Stimulated activated CD4-positive, alpha-beta T cell treated with anti-CD3 and anti-CD28 coated beads, Interleukin-1b, Interleukin-23, amount 100 ng/mL, for 24 hours (primary cell): ENCODE results near the gene APBA2.

Experiments
- DNase-seq, 4 experiments: peaks; one replicate each; pipeline ENCODE4 v3.0.0-alpha.2; 2020; ENCODE audit warnings: low read depth in 4 of 4, low spot score in 1 of 4

Gene APBA2

DNA sequence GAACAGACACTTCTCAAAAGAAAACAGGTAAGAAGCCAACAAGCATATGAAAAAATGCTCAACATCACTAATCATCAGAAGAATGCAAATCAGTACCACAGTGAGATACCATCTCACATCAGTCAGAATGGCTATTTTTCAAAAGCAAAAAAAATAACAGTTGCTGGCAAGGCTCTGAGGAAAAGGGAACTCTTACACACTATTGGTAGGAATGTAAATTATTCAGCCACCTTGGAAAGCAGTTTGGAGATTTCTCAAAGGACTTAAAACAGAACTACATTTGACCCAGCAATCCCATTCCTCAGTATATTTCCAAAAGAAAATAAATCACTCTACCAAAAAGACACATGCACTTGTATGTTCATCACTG lies 95.6 kb downstream of the APBA2 start:
- no peak for DNase-seq

DNA sequence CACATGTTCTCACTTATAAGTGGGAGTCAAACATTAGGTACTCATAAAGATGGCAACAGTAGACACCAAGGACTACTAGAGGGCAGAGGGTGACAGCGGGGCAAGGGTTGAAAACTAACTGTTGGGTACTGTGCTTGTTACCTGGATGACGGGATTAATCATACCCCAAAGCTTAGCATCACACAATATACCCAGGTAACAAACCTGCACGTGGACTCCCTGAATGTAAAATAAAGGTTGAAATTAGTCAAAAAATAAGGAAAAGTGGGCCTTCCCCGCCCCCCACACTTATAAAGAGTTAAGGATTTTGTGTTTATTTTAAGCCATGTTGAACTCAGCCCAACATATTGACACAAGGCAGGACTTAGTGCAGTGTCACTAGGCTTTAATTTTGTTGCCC lies 96.1 kb downstream of the APBA2 start:
- no peak for DNase-seq

DNA sequence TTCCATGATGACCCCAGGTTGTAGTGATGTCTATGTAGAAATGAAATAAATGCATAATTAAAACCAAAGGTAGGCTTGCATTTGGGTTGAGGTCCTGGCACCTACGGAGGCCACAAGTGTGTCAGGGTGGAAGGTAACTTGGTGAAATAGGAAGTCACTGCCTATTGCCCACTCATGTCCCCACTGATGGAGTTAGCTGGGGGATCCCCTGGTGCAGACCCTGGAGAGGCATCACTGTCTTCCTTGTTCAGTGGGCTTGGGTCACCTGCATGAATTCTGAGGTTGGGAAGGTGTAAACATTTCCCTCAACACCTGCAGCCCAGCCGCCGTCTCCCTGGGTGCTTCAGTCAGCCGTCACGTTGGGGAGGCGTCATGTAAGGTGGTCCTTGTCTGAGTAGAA lies 97.1 kb downstream of the APBA2 start:
- DNase-seq, result no peak

DNA sequence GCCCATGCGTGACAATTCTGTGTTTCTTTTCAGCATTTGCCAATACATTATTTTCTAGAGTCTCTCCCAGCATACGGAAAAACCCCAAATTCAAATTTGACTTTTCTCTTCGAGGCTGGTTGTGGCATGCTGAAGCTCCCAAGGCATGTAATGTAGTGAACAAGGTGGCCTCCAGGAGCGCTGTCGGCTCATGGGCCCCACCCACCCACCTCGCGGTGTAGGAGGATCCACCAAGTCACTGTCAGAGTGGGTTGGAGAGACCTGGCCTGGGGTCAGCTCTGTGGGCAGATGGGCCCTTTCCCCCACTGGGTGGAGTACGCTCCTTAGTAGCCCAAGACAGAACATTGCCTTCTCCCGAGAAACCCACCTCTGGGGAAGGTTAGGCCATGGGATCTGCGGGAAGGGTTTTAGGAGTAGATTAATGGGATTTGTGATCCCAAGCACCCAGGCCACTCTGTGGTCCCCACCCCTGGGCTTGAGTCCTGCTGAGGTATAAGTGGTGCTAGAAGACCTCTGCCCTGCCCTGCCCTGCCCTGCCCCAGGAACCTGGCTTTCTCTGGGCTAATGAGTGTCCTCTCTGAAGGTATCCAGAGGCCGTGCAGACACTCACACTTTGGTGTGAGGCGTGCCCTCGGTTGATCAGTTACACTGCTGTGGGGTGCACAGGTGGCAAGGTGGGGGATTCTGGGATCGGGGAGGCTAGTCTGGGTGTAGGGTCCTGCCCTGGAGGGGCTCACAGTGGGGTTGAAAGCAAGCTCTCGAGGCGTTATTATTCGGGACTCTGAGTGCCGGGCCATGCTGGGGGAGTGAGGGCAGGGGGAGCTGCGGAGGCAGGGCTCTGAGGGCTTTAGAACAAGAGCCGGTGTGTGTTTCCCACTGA lies 97.9 kb downstream of the APBA2 start:
- no peak for DNase-seq

DNA sequence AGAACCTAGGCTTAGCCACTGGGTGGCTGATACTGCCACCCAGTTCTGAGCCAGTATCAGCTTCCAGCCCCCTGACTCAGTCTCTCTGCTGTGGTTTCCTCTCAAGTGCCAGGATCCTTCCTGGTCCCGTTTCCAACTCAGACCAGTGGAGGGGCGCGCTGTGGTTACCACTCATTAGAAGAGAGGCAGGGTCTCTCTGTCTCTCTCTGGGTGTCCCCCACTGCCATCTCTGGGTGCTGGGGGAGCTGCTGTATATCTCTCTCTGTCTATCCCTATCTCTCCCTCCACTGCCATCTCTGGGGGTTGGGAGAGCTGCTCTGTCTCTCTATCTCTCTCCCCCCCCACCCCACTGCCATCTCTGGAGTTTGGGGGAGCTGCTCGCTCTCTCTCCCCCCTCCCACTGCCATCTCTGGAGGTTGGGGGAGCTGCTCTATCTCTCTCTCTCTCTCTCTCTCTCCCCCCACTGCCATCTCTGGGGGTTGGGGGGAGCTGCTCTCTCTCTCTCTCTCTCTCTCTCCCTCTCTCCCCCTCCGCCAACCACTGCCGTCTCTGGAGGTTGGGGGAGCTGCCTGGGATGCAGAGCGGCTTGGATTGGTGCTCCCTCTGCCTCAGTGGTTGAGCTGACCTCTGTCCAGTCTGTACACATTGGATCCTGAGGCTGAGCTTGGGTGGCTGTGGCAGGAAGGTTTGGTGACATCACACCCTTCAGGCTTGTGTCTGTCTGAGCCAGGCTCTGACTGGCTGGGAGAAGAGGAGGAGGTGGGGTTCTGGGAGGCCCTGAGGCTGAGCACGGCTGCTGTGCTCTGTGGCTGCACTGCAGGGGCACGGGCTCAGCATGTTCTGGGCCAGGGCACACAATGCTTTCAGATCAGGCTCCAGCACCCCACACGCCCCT lies 98.9 kb downstream of the APBA2 start:
- DNase-seq, result no peak

DNA sequence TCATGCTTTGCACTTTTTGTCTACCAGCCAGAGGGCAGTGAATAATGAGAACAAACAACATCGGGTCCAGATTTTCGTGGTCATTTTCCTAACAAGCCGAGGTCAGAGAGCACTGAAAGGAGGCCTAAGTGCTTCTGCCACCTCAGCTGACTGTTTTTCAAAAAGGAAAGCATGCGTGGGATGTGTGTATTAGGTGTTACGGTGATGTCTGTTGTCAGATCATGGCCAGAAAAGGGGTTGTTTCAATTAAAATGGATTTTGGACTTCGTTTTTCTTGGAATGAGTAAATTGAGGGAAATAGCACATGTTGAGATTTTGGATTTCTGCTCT lies 99.5 kb downstream of the APBA2 start:
- DNase-seq, result no peak

DNA sequence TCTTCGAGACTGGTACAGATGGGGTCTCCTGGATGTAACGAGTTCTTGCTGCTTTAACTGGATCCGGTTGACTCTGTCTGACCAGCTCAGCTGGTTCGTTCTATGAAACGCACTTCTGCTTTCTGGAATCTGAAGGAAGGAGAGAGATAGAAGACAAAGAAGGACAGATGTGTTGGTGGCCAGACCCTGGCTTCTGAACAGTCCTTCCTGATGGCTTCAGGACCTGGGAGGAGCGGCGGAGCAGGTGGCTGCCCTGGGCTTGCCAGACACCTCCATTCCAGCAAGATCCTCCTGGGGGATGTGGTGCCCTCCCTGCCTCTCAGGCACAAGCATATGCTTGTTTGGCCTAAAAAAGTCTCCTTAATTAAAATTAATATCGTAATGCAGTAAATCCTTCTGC lies 99.9 kb downstream of the APBA2 start:
- no peak for DNase-seq

DNA sequence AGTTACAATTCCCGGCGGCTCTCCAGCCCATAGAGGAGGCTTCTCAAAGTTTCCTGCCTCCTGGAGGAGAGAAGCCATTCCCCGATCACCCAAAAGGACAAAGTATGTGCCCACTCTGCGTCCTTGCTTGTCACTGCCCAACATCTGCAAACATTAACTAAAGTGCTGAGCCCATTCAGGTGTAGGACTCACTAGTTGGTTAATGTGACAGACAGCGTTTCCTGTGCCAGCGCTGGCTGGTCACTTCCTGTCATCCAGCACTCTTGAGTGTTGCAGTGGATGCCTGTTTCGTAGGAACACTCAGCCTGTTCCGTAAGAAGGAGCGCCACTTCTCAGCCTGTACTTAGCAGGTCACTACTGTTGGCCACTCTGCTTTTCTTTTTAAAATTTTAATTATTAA lies 100.3 kb downstream of the APBA2 start:
- no peak for DNase-seq

DNA sequence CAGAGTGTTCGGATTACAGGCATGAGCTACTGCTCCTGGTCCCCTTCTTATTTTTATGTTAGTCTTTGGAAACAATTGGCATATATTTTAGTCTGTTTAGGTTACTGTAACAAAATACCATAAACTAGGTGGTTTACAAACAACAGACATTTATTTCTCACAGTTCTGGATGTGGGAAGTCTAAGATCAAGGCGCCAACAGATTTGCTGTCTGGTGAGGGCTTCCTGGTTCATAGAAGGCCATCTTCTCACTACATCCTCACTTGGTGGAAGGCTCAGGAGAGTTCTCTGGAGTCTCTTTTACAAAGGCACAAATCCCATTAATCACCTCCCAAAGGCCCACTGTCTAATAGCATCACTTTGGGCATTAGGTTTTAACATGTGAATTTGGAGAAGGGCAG lies 101.0 kb downstream of the APBA2 start:
- DNase-seq, result no peak

DNA sequence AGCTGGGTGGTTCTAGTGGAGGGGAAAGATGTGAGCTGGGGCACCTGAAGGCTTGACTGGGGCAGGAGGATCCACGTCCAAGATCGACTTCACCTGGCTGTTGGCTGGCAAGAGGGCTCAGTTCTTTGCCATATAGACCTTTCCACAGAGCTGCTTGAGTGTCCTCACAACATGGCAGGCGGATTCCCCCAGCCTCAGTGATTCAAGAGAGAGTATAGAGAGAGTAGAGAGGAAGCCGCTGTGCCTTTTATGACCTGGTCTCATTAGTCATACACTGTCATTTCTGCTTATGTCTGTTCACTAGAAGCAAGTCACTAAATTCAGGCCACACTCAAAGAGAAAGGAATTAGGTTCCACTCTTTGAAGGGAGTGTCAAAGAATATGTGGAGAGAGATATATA lies 101.6 kb downstream of the APBA2 start:
- DNase-seq, result no peak

DNA sequence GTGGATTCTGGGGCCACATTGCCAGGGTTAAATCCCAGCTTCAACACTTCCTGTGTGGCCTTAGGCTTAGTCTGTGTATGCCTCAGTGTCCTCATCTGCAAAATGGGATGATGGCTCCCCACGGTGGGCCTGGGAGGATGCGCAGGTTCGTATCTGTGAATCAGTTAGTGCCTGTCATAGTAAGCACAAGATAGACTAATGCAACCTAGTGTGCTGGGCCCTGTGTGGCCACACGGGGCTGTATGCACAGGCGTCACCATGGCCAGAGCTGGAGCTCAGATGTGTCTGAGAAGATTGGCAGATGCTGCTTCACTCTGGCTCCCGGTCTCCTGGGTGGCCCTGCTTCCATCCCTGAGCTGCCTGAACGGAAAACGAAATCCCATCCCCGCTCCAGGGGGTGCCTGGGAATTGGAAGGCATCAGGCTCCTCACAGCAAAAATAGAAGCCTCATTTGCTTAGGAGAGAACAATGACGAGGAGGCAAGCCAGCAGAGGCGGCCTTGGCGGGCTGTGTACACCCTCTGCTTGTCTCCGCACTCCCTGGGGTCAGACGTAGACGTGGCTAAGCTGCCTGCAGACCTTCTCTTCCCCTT lies 103.6 kb downstream of the APBA2 start:
- no peak for DNase-seq

DNA sequence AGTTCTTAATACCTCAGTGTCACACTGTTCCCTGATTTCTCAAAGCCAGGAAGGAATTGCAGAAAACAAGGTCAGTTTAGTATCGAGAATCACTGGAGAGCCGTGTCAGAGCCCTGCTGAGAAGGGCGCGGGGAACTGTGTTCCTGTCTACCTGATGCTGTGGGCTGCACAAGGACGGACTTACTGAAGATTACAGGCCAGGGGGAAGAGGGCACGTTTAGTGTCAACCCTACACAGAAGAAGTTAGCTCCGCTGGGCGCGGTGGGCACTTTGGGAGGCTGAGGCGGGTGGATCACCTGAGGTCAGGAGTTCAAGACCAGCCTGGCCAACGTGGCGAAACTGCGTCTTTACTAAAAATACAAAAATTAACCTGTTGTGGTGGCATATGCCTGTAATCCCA lies 104.1 kb downstream of the APBA2 start:
- DNase-seq, result no peak

DNA sequence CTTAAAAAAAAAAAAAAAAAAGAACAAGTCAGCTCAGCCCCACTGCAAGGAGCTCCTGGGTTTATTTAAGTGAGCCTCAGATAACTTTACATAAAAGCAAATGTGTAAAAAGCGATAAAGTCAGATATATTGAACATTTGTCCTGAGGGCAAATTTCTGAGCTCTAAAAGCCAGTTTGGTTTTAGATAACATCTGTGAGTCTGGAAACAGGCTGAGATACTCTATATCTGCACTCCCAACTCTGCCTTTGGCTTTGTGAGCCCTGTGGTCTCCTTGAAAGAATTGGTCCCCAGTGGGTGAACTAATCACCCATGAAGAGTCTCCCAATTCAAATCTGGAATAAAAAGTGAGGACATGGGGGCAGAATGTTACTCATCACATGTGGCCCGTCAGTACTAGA lies 104.6 kb downstream of the APBA2 start:
- no peak for DNase-seq

DNA sequence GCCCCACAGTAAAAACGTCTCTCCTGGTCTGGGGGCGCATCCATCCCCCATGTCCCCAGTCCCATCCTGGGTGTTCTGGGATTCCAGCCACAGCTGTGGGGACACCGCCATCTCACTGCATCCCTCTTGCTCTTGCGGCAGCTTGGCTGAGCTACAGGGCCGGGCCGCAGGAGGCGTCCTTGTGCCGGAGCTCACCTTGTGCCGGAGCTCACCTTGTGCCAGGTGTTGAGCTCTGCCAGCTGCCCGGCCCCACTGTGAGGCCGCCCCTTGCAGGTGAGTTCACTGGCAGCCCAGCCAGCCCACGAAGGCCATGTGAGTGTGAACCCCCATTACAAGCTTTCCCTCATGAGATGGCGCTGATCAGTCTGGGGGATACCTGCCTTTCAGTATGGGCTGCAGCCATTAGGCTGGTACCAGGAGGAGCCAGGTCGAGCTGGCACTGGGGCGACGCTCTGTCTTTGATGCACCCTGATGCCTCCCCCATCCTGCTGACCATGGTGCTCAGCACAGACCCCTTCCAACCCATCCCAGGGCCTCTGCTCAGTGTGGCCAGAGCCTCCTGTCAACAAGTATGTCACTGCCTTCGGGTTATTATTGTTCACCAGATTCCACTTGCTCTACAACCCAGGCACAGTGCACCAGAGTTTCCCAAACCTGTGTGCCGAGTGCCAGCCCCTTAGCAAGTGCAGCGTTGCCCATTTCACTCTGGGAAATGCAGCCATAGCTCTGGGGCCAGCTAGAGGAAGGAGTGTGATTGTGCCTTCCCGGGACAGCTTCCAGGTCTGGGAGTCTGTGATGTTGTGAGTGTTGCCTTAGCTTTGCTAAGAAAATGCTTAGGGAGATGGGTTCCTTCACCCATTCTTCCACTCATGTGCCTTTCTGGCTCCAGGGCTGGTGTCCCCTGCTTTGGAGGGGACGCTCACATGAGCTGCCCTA lies 105.7 kb downstream of the APBA2 start:
- DNase-seq, result no peak

DNA sequence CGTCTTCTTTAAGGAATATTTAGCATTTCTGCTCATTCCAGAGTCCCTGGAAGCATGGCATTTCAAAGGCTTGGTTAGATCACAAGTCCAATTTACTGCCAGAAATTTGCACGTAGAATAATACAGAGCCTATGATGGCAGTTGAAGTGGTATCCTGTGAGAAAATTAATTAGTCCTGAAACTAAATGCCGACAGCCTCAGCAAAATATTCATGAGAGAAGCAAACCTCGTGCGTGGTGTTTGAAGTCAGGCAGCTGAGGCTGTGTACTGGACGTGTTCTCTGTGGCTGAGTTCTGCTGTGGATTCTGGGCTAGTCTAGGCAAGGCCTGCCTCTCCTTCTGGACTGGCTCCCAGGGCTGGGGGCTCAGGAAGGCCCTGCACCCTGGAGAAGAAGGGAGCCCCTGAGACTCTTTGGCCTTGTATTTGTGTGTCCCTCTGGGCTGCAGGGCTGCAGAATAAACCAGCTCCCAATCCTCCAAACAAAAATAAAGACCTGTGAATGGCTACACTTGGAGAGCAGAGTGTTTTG lies 106.6 kb downstream of the APBA2 start:
- no peak for DNase-seq

DNA sequence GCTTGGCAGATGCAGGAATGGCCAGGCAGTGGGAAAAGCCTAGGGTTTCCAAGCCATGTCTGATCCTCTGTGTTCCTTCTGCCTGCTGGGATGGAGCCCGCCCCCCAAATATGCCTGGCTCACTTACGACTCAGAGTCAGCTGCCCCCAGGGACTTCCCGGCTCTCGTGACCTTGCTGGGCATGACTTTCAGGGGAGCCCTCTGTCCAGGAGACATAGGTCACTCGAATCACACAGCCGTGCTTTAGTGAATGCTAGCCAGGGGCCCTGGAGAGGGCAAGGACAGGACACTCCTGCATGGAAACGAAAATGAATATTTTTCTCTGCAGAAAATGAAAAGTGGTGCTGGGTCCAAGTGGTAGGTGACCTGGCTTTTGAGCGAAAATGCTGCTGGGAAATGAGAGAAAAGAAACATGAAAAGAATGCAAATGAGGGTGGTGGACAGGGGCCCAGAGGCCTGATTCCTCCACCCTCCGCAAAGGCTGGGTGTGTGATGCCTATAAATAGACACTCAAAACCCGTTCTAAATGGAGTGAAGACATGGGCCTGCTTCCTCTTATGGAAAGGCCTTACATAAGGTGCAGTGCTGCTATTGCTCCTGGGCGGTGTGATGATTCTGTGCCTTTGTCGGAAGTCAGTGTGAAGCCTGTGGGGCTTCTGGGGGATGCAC lies 107.4 kb downstream of the APBA2 start:
- no peak for DNase-seq

DNA sequence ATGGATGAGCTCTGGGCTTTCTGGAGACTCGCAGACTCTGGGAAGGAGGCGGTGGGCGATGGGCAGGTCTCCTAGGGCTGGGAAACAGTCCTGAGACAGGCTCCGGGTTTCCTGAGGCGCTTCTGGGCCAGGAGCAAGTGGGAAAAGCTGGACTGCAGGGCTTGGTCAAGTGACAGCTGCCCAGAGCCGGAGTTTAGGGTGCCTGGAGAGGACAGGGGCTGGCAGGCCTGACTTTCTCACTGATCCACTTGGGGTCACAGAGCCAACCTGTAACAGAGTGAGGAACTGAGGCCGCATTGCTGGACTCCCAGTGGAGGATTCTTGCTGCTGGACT lies 107.9 kb downstream of the APBA2 start:
- no peak for DNase-seq

DNA sequence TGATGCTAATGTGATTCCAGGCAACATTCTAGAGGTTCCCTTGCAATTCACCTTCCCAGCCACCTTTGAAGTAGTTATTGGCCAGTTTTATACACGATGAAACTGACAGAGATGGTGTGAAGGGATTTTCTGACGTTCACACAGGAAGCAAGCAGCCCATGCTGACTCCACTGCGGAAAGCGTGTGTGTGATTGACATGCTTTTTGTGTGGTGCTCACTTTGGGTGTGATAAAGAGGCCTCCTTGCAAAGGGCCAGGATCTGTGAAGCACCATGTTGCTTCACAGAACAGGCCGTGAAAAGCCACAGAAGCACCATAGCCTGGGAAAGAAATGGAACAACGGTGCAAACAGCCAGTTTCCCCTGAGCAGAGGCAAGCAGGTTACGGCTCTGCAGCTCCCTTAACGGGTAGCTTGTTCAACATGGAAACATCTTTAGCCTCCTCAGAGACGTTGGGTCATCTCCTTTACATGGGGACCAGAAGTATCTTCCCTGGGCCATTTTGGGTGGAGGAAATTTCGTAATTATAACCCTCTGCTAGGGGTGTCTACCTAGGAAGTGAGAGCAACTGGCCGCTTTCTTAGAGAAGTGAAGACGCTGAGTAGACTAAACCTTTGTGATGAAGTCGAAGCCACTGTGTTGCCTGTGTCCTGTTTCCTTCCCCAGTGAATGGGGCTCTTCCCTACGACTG lies 108.5 kb downstream of the APBA2 start:
- DNase-seq, result peak in 2 of 4 experiments; percentile 14 to 19

DNA sequence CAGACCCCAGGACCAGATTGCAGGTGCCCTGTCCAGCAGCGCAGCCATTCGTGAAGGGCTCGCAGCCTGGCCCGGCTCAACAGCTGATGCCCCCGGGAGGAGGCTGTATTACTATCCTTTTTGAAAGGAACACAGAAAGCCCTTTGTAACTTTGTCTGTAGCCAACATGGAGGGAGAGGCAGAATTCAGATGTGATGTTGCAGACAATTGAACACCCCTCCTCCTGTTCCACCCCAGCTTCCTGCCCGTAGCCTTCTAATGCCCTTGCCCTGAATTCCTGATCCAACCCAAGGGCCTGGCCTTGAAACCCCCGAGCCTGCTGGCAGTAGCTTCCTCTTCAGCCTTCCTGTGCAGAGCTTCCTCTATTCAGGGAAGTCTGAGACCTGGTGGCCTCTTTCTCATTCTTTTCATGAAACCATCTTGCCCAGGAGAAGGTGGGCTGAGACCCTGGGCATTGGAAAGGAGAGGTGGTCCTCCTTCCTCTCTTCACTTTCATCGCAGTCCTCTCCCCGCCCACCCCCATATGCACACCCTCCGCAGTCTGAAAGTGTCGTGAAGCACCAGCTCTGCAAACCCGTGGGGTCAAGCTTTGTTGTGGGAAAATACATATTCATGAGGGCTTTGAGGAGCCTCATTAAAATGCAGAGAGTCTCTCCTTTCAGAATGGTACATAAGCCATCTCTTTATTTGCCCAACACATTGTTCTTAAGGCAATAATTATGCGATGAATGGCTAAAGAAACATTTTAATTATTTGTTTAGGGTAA lies 109.2 kb downstream of the APBA2 start:
- no peak for DNase-seq
